GM19324 (cell line): ENCODE results near the gene MYADML2.
"Not testable (repeated sequence)": the region's sequence is repeated elsewhere in the genome, so short reads cannot be mapped to it uniquely, and the experiment has no call there.

Experiments used
- ATAC-seq: cut with Tn5 transposase; IDR thresholded peaks from one replicate; pipeline ENCODE4 v1.9.1; 2021; ENCODE audit warnings: mild to moderate bottlenecking, moderate library complexity; ENCODE audit not compliant: unreplicated experiment, low FRiP score

The MYADML2 gene

GRCh38 chr17:81947189-81947588 is at the start of gene MYADML2:
TSS of gene MYADML2 (minus strand) at chr17:81947233. CDS start at chr17:81941741, 5,492 bp downstream.
- no peak for ATAC-seq

- no peak for ATAC-seq
Measured at GRCh38 chr17:81996232-81996756, 49.3 kb upstream of the MYADML2 start.

- no peak for ATAC-seq
Measured at GRCh38 chr17:81995463-81996231, 48.6 kb upstream of the MYADML2 start.

- ATAC-seq: no peak
Measured at GRCh38 chr17:81994593-81995462, 47.8 kb upstream of the MYADML2 start.

- no peak for ATAC-seq
Measured at GRCh38 chr17:81993729-81994592, 46.9 kb upstream of the MYADML2 start.

- ATAC-seq: no peak
Measured at GRCh38 chr17:81992306-81993102, 45.5 kb upstream of the MYADML2 start.

- no peak for ATAC-seq
Measured at GRCh38 chr17:81991684-81992305, 44.8 kb upstream of the MYADML2 start.

- no peak for ATAC-seq
Measured at GRCh38 chr17:81990836-81991683, 44.0 kb upstream of the MYADML2 start.

- ATAC-seq: no peak
Measured at GRCh38 chr17:81987161-81987770, 40.2 kb upstream of the MYADML2 start.

- ATAC-seq: no peak
Measured at GRCh38 chr17:81986606-81987005, 39.6 kb upstream of the MYADML2 start.

- ATAC-seq: no peak
Measured at GRCh38 chr17:81984773-81985410, 37.9 kb upstream of the MYADML2 start.

GRCh38 chr17:81983639-81984373 is 36.8 kb upstream of the MYADML2 start:
- ATAC-seq: no peak

GRCh38 chr17:81983011-81983638 is 36.1 kb upstream of the MYADML2 start:
- ATAC-seq: no peak

- not testable (repeated sequence) for ATAC-seq
Measured at GRCh38 chr17:81981511-81981910, 34.5 kb upstream of the MYADML2 start.

GRCh38 chr17:81980707-81981343 is 33.8 kb upstream of the MYADML2 start:
- no peak for ATAC-seq

- no peak for ATAC-seq
Measured at GRCh38 chr17:81980122-81980521, 33.1 kb upstream of the MYADML2 start.
